Ishikawa (cell line): Measurements from ENCODE around the gene CACHD1.

ENCODE experiments used
- CEBPB ChIP-seq: IDR thresholded peaks from 2 replicates; pipeline ENCODE4 v1.6.1; 2012
- CREB1 ChIP-seq: IDR thresholded peaks from 2 replicates; pipeline ENCODE4 v1.6.1; 2012; ENCODE audit warnings: low read depth
- EP300 ChIP-seq: IDR thresholded peaks from 2 replicates; pipeline ENCODE4 v1.6.1; 2012; ENCODE audit warnings: borderline replicate concordance
- FOXM1 ChIP-seq: IDR thresholded peaks from 2 replicates; pipeline ENCODE4 v1.6.1; 2012; ENCODE audit warnings: low read depth, borderline replicate concordance
- NFIC ChIP-seq: IDR thresholded peaks from 2 replicates; pipeline ENCODE4 v1.6.1; 2012
- RAD21 ChIP-seq: IDR thresholded peaks from 2 replicates; pipeline ENCODE4 v1.6.1; 2012; ENCODE audit warnings: low read depth
- TAF1 ChIP-seq: IDR thresholded peaks from 2 replicates; pipeline ENCODE4 v1.6.1; 2012; ENCODE audit warnings: low read depth, mild to moderate bottlenecking
- YY1 ChIP-seq: IDR thresholded peaks from 2 replicates; pipeline ENCODE4 v1.6.1; 2012; ENCODE audit warnings: low read depth
- TF ChIP-seq, protein P1 (sequence below): IDR thresholded peaks from 2 replicates; pipeline ENCODE4 v1.6.1; 2012; ENCODE audit warnings: low read depth, mild to moderate bottlenecking
- TF ChIP-seq, protein P2 (sequence below): IDR thresholded peaks from 2 replicates; pipeline ENCODE4 v1.6.1; 2012

DNA sequence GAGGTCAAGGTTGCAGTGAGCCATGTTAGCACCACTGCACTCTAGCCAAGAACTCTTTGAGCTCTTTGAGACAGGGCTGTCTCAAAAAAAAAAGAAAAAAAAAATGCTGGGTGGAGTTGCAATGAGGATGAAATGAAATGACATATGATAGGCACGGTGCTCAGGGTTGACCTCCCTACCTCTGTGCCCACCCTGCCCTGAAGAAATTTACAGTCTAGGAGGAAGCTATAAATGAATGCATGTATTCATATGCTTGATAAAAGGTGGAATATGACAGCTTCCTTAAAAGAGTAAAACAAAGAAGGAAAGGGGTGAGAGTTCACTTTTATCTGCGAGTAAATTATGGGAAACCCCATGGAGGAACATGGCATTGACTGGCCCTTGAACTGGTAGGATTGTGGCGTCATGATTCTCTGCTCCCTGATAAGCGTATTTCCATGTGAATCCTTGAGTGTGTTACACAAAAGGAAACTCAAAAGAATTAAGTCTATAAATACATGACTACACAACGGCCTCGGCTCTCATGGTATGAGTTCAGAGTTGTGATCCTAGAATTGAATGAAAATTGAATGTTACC is 215.9 kb downstream of the CACHD1 start:
- TF ChIP-seq RAD21 (no peak), TAF1 (no peak), CEBPB (no peak), CREB1 (no peak), NFIC (no peak), FOXM1 (no peak), YY1 (no peak), EP300 (no peak)
- TF ChIP-seq, protein P1, sequence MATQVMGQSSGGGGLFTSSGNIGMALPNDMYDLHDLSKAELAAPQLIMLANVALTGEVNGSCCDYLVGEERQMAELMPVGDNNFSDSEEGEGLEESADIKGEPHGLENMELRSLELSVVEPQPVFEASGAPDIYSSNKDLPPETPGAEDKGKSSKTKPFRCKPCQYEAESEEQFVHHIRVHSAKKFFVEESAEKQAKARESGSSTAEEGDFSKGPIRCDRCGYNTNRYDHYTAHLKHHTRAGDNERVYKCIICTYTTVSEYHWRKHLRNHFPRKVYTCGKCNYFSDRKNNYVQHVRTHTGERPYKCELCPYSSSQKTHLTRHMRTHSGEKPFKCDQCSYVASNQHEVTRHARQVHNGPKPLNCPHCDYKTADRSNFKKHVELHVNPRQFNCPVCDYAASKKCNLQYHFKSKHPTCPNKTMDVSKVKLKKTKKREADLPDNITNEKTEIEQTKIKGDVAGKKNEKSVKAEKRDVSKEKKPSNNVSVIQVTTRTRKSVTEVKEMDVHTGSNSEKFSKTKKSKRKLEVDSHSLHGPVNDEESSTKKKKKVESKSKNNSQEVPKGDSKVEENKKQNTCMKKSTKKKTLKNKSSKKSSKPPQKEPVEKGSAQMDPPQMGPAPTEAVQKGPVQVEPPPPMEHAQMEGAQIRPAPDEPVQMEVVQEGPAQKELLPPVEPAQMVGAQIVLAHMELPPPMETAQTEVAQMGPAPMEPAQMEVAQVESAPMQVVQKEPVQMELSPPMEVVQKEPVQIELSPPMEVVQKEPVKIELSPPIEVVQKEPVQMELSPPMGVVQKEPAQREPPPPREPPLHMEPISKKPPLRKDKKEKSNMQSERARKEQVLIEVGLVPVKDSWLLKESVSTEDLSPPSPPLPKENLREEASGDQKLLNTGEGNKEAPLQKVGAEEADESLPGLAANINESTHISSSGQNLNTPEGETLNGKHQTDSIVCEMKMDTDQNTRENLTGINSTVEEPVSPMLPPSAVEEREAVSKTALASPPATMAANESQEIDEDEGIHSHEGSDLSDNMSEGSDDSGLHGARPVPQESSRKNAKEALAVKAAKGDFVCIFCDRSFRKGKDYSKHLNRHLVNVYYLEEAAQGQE, result no peak
- TF ChIP-seq, protein P2, sequence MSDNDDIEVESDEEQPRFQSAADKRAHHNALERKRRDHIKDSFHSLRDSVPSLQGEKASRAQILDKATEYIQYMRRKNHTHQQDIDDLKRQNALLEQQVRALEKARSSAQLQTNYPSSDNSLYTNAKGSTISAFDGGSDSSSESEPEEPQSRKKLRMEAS, result no peak
